ENCODE measurements around the gene GRIK5.

Gene GRIK5

GRCh38 chr19:42076380-42076944, 6.5 kb upstream of the GRIK5 start:
- DNase-seq (ENCODE audit: low spot score): no peak

DNA sequence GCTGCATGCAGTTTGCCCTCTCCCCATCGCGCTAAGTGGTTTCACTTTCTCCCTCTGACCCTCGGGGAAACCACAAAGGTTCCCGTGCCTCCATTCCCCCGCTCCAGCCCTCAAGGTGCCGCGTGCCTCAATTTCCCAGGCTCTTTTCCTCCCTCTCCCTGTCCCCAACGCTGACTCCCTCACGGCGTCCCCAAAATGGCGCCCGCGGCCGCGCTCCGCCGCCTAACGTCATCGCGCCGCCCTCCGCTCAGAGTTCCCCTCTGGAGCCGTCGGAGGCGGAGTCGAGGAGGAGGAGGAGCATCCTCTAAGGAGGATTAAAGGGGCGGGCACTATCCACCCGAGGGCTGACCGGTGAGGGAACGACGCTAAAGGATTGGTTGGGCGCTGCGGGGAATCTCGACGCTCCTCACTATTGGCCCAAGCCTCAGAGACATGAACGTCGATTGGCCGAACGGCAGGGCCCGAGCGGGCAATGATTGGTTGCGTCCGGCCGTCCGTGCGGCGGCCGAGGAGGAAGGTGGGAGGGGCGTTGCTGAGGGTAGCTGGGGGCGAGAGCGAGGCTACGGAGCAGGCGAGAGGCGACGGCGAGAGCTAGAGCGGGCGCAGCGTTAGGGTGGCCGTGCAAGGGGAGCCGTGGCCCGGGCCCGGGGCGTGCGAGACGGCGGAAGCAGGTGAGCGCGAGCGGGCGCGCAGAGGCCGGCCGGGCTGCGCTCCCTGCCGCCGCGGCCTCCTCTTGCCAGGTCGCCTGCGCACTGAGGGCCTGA, 5.8 kb upstream of the GRIK5 start, which contains the start of gene ZNF574:
ZNF574 (plus strand) TSS at position 551 of the 764 bp plus-strand sequence. CDS start 2,441 bp downstream, outside the sequence.
- DNase-seq (ENCODE audit: low spot score): peak; percentile 99

GRCh38 chr19:42075364-42075615, 5.3 kb upstream of the GRIK5 start:
- DNase-seq (ENCODE audit: low spot score): no peak

- peak; percentile 42 for DNase-seq (ENCODE audit: low spot score)
These were observed 4.7 kb upstream of the GRIK5 start for GRCh38 chr19:42074513-42075363.

- no peak for DNase-seq (ENCODE audit: low spot score)
These were observed 1.2 kb upstream of the GRIK5 start for GRCh38 chr19:42071247-42071646.

- DNase-seq (ENCODE audit: low spot score): no peak
These were observed 1.0 kb downstream of the GRIK5 start for GRCh38 chr19:42068756-42069571.

DNA sequence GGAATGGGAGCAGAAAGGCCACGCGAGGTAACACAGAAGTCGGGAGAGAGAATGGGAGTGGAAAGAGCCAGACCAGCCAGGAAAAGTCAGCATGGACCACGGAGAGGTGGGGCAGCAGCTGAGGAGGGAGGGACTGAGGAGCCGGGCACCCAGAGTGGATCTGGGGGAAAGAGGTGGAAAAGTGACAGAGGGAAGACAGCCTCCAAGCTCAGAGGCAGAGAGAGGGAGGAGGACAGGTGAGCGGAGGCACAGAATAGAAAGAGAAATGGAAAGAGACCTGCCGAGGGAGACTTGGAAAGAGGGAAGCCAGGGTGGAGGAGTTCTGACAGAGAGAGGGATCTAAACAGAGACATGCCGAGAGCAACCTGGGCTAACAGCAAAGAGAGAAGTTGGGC, 1.6 kb downstream of the GRIK5 start:
- no peak for DNase-seq (ENCODE audit: low spot score)

DNA sequence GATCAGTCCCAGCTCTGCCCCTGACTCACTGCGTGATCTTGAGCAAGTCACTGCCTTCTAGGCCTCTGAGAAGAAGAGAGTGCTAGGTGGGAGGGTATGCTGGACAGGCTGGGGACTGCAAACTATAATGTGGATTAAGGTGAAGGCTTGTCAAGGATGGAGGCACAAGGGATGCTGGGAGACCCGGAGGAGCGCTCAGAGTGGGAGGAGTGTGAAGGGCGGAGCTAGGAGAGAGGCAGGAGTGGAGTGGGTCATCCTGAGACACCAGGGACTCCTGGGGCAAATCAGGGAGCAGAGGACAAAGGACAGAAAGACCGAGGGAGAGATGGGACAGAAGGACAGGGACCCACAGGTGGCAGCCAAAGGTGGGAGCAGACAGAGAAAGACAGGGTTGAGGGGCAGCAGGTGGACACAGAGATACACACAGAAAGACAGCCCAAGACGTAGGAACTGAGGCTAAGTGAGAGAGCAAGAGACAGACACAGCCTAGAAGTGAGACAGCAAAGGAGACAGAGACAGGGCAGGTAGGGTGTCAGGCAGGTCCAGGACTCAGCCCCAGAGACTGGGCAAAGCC, 2.6 kb downstream of the GRIK5 start:
- no peak for DNase-seq (ENCODE audit: low spot score)

GRCh38 chr19:42066075-42066754, 3.8 kb downstream of the GRIK5 start:
- DNase-seq (ENCODE audit: low spot score): peak; percentile 50

GRCh38 chr19:42065511-42065910, 4.5 kb downstream of the GRIK5 start:
- DNase-seq (ENCODE audit: low spot score): no peak

DNA sequence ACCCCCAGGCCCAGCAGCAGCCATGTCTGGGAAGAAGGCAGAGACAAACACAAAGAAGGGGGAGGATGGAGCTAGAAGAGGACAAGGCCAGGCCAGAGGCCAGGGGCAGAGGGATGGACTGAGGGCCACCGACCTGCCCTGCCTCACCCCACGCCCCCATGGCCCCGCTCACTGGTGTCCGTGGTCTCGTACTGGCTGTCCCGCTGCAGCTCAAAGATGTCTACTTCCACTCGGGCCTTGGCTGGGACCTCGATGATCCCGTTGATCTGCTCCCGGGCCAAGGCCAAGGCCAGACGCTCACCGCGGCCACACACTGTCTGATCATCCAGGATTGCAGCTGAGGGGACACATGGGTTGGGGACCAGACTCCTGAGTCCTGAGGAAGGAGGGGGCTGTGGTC, 5.0 kb downstream of the GRIK5 start:
- DNase-seq (ENCODE audit: low spot score): no peak

DNA sequence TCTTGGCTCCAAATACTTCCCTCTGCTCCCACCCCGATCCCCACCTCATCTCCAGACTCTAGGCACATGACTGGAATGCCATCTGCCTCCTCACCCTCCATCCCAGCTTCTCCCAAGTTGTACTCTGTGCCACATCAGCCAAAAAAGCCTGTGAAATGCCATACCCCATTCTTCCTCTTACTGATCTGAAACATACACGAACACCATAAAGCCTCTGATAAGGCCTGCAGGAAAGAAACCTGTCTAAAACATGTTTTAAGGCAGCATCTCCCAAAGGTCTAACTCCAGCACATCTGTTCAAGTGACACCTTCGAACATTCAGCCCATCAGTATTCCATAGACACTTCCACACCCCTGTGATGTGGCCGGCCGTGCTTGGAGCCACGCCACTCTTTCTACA, 5.6 kb downstream of the GRIK5 start:
- DNase-seq (ENCODE audit: low spot score): no peak

DNA sequence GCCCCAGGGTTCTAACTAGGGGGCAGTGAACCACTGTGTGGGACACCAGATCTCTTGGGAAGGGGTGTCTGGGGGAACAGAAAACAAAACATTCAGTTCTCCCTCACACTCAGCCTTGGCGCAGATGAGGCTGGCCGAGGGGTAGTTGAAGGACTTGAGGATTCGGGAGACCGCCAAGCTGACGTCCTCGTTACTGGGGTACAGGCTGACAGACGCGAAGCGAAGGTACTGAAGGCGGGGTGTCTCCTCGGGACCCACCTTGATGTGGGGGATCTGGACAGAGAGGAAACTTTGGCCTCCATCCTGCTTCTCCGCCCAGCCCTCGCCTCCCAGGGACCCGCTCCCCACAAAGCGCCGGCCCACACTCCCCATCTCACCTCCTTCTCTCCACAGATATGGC, 7.6 kb downstream of the GRIK5 start:
- no peak for DNase-seq (ENCODE audit: low spot score)

- no peak for DNase-seq (ENCODE audit: low spot score)
These were observed 9.9 kb downstream of the GRIK5 start for GRCh38 chr19:42060117-42060516.

DNA sequence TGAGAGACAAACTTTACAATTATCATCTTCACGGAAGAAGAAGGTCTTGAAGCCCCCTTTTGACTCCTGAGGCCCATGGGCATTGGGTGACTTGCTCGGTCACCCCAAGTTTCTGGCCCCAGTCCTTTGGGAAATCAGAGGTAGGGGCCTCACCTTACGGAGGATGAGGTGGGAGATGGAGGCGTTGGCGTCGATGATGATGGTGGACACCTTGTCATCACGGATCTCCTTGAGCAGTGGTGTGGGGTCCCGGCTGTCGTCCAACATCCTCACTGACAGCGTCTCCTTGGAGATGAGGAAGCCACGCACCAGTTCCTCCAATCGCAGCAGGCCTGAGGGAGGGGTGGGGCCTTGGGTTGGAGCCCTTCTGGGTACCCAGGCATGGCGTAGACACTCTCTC, 10.8 kb downstream of the GRIK5 start:
- no peak for DNase-seq (ENCODE audit: low spot score)

GRCh38 chr19:42057846-42058245, 12.2 kb downstream of the GRIK5 start:
- no peak for DNase-seq (ENCODE audit: low spot score)

DNA sequence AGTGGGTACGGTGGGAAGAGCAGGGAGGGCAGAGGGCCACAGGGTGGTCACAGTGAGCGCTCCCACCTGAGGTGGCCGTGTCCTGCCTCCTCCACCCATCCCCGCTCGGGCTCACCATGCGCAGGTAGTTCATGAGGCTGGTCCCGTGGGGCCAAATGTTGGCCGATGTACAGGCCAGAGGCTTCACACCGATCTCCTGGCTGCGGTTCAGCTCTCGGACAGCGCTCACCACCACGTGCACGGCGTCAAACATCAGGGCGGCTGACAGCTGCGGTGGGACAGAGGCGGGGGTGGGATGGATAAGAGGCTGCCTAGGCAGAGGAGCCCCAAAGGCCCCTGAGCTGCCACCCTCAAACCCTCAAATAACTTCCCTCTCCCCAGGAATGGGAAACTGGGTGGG, 15.8 kb downstream of the GRIK5 start:
- DNase-seq (ENCODE audit: low spot score): no peak

DNA sequence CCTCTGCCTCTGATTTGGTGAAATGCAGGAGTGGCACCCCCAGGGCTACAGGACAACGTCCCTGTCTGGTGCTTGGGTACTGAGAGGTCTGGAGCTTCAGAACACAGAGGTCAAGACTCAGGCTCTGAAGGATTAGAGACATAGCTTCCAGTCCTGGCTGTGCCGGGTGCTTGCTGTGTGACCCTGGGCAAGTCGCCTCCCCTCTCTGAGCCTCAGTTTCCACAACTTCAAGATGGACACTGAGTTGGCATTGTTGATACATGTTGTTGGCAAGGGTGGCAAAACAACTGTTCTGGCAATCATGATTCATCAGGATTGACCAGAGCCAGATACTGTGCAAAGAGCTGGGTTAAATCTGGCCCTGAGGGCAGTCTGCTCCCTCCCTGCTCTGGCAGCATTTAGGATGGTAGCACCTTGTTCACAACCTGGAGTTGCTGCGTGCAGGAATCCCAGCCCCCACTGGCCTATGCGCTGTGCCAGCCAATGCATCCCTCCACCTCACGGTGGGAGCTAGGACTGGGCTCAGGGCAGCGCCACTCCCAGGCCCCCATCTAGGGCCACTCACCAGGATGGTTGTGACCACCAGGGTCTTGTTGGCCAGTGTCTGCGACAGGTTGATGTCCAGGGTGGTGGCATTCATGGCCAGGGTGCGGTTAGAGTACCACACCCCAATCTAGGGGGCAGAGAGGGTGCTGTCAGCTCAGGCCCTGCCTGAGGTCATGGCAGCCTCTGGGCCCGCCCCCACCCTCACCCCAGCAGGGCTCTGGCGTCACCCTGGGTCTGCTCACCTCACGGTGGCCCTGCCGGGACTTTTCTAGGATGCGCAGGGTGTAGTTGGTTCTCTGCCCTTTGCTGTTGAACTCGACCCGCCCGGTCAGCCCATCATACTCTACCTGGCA, 16.7 kb downstream of the GRIK5 start:
- DNase-seq (ENCODE audit: low spot score): no peak

GRCh38 chr19:42052241-42052863, 17.7 kb downstream of the GRIK5 start:
- no peak for DNase-seq (ENCODE audit: low spot score)
